ENCODE measurements around the gene SGCA. TPM values are rescaled to one million over a fixed set of nuclear protein-coding genes. Genes with fewer than 3 reads are reported as not detected.

SGCA gene
- total and polyA plus RNA-seq, 10 of the 15 experiments (the other 5 are each of a cell fraction or from before 2014, with no cell fraction given), result 0.13 to 2.2 (median 0.50) TPM; not detected in 2

DNA sequence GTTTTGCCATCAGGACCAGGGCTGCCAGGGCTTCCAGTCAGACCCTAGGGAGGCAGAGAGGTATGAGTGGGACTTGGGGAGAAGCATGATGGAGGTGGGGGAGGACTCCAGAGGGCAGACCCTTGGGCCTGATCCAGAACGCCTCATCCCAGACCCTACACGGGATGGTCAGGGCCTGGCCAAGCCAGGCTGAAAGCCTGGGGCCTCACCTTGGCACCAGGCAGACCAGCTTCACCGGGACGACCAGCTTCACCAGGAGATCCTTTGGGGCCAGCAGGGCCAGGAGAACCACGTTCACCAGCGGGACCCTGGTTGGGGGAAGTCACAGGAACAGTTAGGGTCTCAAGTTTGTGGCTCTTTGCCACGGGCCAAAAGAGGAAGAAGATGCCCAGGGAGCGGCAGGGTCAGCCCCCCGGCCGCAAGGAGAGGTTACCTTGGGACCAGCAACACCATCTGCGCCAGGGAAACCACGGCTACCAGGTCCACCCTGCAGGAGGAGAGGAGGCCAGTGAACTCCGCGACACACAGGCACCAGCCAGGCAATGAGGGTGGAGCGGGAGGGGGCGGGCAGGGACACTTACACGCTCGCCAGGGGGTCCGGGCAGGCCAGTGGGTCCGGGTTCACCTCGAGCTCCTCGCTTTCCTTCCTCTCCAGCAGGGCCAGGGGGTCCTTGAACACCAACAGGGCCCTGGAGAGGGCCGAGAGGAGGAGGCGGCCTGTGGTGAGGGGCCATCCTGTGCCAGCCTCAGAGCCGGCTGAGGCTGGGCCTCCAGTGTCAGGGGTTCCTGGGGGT, 28.5 kb downstream of the SGCA start:
- in situ Hi-C loops (cut with MboI), result loop anchor here (10.0 kb wide), 1 partner anchor 100 kb away; no protein-coding TSS in a partner anchor
- Histone ChIP-seq H3K79me2 (ENCODE audit: control insufficient read depth, insufficient read depth, low read length) (no peaks in the 10 kb centered on the region; the same call in 1 of the 2 replicates), H3K27ac (ENCODE audit: control insufficient read depth, insufficient read depth) (no peak overlapping the region), H3K4me2 (ENCODE audit: control insufficient read depth, insufficient read depth) (no peak overlapping the region), H3K36me3 (ENCODE audit: control insufficient read depth in 2 of 2, insufficient read depth in 2 of 2, low read length in 1 of 2) (no peaks in the 10 kb centered on the region; a peak in 1 of 4 replicates), H3K9ac (ENCODE audit: control insufficient read depth, insufficient read depth, low read length) (no peak overlapping the region), H3K27me3 (replicated peaks in 1 of 2; ENCODE audit: control insufficient read depth in 2 of 2, insufficient read depth in 2 of 2, low read length in 1 of 2) (no peaks in the 10 kb centered on the region), H4K20me1 (ENCODE audit: control insufficient read depth, insufficient read depth) (no peaks in the 10 kb centered on the region), H3K4me3 (no peak overlapping the region), H3K9me3 (replicated peaks; ENCODE audit: control insufficient read depth, insufficient read depth, low read length) (no peaks in the 10 kb centered on the region), H3K4me1 (ENCODE audit: control insufficient read depth, insufficient read depth, low read length) (peaks cover 18% of the 10 kb centered on the region), H2AFZ (ENCODE audit: control insufficient read depth, low read depth, low read length) (no peak overlapping the region)
- ChIA-PET POLR2A (interaction anchor here (5.1 kb wide), 1 partner anchor 24 kb away, joined by 28 read pairs; no protein-coding TSS in a partner anchor), RAD21 (ENCODE audit: unreplicated experiment) (interaction anchor here (0.8 to 8.8 kb wide), 3 partner anchors 16 to 80 kb away, joined by 3 to 176 read pairs (median 5); partner anchors contain the start of gene TMEM92), SMC1A (ENCODE audit: uncharacterized antibody, unreplicated experiment) (interaction anchor here (6.3 kb wide), 1 partner anchor 23 kb away, joined by 177 read pairs; no protein-coding TSS in a partner anchor), CTCF (interaction anchor here (1.2 to 10.1 kb wide), 3 partner anchors 18 to 103 kb away, joined by 3 to 514 read pairs (median 13); partner anchors contain the start of gene SGCA)
- BruUV-seq (replicated peaks), result no TSS peak
- intact Hi-C loops (cut with micrococcal nuclease; ENCODE audit: unreplicated experiment), result no loop called here
- FAIRE-seq, result no peak
- 48% methylated on average over 23 of the region's 25 CpGs for WGBS (ENCODE audit: insufficient coverage, insufficient replicate concordance, low lambda C conversion rate, missing lambda C conversion rate)
- no peak for DNase-seq (ENCODE audit: low read depth, low spot score)
- no peak for ATAC-seq
- TF ChIP-seq CBFB (IDR thresholded peaks at IDR 0.05; ENCODE audit: low read depth) (no peak), MTA2 (IDR thresholded peaks at IDR 0.05; ENCODE audit: low read depth) (no peak), ZBED1 (IDR thresholded peaks at IDR 0.05; ENCODE audit: borderline replicate concordance) (no peak), TARDBP (IDR thresholded peaks at IDR 0.05; ENCODE audit: borderline replicate concordance) (no peak)
- TF ChIP-seq, protein P1, sequence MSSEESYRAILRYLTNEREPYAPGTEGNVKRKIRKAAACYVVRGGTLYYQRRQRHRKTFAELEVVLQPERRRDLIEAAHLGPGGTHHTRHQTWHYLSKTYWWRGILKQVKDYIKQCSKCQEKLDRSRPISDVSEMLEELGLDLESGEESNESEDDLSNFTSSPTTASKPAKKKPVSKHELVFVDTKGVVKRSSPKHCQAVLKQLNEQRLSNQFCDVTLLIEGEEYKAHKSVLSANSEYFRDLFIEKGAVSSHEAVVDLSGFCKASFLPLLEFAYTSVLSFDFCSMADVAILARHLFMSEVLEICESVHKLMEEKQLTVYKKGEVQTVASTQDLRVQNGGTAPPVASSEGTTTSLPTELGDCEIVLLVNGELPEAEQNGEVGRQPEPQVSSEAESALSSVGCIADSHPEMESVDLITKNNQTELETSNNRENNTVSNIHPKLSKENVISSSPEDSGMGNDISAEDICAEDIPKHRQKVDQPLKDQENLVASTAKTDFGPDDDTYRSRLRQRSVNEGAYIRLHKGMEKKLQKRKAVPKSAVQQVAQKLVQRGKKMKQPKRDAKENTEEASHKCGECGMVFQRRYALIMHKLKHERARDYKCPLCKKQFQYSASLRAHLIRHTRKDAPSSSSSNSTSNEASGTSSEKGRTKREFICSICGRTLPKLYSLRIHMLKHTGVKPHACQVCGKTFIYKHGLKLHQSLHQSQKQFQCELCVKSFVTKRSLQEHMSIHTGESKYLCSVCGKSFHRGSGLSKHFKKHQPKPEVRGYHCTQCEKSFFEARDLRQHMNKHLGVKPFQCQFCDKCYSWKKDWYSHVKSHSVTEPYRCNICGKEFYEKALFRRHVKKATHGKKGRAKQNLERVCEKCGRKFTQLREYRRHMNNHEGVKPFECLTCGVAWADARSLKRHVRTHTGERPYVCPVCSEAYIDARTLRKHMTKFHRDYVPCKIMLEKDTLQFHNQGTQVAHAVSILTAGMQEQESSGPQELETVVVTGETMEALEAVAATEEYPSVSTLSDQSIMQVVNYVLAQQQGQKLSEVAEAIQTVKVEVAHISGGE (CRISPR knock-in tag; IDR thresholded peaks at IDR 0.05), result no peak
- TF ChIP-seq, protein P2, sequence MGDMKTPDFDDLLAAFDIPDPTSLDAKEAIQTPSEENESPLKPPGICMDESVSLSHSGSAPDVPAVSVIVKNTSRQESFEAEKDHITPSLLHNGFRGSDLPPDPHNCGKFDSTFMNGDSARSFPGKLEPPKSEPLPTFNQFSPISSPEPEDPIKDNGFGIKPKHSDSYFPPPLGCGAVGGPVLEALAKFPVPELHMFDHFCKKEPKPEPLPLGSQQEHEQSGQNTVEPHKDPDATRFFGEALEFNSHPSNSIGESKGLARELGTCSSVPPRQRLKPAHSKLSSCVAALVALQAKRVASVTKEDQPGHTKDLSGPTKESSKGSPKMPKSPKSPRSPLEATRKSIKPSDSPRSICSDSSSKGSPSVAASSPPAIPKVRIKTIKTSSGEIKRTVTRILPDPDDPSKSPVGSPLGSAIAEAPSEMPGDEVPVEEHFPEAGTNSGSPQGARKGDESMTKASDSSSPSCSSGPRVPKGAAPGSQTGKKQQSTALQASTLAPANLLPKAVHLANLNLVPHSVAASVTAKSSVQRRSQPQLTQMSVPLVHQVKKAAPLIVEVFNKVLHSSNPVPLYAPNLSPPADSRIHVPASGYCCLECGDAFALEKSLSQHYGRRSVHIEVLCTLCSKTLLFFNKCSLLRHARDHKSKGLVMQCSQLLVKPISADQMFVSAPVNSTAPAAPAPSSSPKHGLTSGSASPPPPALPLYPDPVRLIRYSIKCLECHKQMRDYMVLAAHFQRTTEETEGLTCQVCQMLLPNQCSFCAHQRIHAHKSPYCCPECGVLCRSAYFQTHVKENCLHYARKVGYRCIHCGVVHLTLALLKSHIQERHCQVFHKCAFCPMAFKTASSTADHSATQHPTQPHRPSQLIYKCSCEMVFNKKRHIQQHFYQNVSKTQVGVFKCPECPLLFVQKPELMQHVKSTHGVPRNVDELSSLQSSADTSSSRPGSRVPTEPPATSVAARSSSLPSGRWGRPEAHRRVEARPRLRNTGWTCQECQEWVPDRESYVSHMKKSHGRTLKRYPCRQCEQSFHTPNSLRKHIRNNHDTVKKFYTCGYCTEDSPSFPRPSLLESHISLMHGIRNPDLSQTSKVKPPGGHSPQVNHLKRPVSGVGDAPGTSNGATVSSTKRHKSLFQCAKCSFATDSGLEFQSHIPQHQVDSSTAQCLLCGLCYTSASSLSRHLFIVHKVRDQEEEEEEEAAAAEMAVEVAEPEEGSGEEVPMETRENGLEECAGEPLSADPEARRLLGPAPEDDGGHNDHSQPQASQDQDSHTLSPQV (IDR thresholded peaks at IDR 0.05), result no peak

All from GM12878 (cell line).